ENCODE data around the gene JMJD6. TPM values are rescaled to one million over a fixed set of nuclear protein-coding genes. Genes with fewer than 3 reads are reported as not detected.
"Not testable (repeated sequence)": the region's sequence is repeated elsewhere in the genome, so short reads cannot be mapped to it uniquely, and the experiment has no call there.

JMJD6 gene
- polyA plus RNA-seq, 10 donors, result 19.8 to 24.2 (median 21.3) TPM

- DNase-seq, result no peak
Measured at GRCh38 chr17:76720941-76721340, 5.5 kb downstream of the JMJD6 start.

- no peak for DNase-seq
Measured at GRCh38 chr17:76720211-76720610, 6.2 kb downstream of the JMJD6 start.

DNA sequence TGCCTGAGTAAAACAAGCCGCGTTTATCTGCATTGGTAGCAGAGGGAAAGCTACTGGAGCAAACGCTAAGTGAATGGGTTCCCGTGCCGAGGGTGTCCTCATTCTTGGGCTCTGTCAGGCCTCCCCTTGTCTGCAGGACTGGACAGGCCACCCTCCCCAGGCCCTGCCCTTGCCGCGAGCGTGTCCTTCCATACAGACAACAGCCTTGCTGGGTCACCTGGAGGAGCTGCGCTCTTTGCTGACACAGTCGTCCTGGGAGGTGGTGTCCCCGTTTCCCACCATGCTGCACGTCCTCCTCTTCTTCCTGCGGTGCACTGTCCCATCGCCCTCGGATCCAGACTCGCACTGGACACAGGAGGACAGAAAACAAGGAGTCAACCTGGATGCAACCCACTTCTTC, 7.9 kb downstream of the JMJD6 start:
- DNase-seq, result no peak

- DNase-seq, result no peak
Measured at GRCh38 chr17:76716839-76717215, 9.6 kb downstream of the JMJD6 start.

DNA sequence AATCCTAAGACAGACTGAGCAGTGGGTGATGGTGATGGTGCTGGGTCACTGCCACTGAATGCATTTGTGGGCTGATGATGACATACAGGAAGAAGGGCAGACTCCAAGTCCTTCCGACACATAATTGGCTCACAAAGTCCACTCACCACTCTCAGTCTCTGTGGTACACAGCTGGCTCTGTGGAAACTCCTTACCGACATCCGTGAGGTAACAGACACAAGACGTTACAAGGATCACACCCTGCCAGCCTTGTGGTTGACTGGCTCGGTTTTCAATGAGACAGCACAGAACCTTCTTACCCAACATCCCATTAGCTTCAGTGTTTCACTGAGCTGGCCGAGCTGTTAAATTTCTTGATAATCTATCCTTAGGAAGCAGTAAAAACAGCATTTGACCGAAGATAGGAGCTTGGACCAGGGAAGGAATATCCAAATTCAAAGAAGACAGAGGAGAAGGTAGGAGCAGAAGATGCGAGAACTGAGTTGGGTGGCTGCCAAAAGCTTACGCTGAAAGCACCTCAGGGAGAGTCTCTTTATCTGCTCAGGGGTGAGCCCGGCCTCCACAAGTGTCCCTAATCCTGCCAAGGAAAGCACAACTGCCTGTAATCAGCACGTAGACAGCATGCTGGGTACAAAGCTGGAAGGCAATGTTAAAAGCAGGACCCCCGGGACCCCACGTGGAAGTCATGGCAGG, 10.1 kb downstream of the JMJD6 start:
- peak in 1 of 3 donors; percentile 90 for DNase-seq

- no peak for DNase-seq
Measured at GRCh38 chr17:76715496-76715830, 10.9 kb downstream of the JMJD6 start.

- DNase-seq, result peak in 2 of 3 donors; percentile 74 to 75
Measured at GRCh38 chr17:76714822-76715495, 11.4 kb downstream of the JMJD6 start.

DNA sequence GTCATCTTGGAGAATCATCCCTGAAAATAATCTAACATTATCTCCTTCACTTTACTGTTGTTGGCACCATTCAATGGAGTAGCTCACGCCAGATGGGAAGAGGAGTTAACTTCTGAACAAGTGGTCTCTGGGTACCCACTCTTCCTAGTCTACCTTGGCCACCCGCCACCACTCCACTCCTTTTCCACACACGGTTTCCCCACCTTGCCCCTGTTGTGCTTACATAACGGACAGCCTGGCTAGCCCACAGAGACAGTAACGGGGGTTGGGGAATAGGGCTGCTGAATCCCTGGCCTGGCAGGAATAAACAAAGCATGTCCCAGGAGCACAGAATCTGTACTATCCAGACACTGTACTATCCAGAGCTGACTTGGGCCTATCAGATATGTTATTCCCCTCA, 12.1 kb downstream of the JMJD6 start:
- no peak for DNase-seq

DNA sequence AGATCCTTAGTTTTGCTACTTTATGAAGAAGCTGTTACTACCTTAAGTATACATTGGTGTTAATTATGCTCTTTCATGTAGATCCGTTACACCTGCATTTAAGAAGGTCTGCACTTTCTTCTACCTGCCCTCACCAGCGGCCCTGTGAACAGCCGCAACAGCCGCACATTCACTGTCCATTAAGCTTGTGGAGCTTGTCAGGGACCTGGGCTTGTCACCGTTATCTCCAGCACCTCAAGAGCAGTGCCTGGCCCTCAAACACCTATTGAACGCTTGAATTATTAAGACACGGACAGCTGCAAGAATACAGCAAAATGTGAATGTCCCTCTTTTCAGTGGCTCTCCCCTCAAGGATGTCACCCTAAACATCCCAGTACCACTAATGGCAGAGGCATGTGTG, 12.6 kb downstream of the JMJD6 start:
- no peak for DNase-seq

- not testable (repeated sequence) for DNase-seq
Measured at GRCh38 chr17:76712321-76712720, 14.1 kb downstream of the JMJD6 start.

- peak; percentile 70 to 85 (median 72) for DNase-seq
Measured at GRCh38 chr17:76710863-76711611, 15.4 kb downstream of the JMJD6 start, which contains the start of gene MXRA7. Gene MXRA7 (minus strand): TSS chr17:76710965. CDS start chr17:76710946, 19 bp downstream.

- peak in 1 of 3 donors; percentile 76 for DNase-seq
Measured at GRCh38 chr17:76709951-76710862, 16.2 kb downstream of the JMJD6 start.

DNA sequence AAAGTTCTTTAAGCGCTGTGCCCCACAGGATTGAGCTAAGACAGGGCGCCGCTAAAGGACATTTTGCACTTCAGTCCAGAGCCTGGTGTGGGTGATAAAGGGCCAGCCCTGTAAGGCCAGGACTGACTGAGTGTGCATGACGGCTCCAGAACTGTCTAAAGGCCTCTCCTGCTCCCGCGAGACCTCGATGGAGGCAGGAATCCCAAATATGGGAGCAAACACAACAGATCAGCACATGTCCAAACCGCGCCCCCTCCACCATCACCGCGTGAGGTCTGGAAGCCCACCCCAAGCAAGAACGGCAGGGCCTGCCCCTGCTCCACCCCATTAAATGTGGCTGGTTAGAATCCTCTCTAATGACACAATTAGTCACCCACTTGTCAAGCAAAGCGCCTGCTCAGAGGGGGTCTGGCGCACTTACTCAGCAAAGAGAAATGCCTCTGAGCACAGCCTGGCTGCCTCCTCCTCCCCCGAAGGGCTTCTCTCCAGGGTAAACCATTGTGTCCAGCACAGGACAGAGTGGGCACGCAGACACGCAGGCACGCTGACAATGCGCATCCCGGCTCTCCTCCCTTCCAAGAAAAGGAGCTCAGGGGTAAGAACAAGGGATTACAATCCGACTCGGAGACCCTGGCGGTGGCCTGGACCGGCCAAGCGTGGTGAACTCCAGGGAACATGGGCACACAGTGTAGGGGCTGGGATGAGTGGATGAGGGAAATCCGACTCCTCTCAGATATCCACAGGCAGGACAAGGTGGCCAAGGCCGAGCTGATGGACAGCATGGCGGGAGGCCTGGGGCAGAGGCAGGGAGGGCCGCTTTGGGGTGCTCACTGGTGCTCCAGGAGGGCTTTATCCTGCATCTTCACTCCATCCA, 17.1 kb downstream of the JMJD6 start:
- DNase-seq, result peak; percentile 79 to 97 (median 89)

DNA sequence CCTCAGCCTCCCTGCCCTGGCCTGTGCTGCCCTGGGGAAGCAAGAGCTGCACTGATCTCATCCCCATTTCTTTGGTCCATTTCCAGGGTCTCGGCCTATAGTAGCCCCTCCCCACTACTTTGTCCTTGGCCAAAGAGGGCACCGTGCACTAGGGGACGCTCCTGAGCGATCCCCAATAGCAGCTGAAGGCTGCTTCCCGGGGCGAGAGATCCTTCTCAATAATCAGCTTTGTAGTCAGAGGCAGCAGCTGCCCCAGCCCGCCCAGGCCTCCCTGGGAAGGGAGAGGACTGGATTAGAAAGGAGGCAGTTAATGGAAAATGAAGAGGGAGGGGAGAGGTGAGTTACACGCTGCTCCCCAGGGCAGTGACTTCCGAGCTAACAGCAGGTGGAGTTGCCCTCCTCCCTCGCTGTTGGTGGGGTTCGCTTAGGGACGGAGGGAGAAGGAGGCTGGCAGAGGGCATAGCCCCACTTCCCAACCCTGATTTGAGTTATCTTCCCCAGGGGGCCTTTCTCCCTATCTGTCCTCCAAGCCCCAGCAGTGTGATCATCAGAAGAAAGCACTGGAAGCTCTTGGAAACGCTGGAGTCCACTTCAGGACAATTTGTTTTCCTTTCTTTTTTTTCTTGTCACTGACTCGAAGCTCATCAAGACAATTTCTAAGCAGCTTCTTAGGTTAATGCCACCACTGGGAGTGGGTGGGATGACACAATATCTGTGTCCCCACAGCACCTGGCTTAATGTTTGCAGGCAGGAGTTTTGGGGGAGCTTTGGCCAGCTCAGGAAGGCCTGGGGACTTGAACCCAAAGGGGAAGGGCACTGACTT, 18.2 kb downstream of the JMJD6 start:
- peak in 2 of 3 donors; percentile 63 to 81 for DNase-seq

GRCh38 chr17:76706817-76707216, 19.6 kb downstream of the JMJD6 start:
- DNase-seq, result no peak

GRCh38 chr17:76704805-76705204, 21.6 kb downstream of the JMJD6 start:
- no peak for DNase-seq

- DNase-seq, result no peak
Measured at GRCh38 chr17:76702941-76703637, 23.3 kb downstream of the JMJD6 start.

- no peak for DNase-seq
Measured at GRCh38 chr17:76702076-76702475, 24.3 kb downstream of the JMJD6 start.

DNA sequence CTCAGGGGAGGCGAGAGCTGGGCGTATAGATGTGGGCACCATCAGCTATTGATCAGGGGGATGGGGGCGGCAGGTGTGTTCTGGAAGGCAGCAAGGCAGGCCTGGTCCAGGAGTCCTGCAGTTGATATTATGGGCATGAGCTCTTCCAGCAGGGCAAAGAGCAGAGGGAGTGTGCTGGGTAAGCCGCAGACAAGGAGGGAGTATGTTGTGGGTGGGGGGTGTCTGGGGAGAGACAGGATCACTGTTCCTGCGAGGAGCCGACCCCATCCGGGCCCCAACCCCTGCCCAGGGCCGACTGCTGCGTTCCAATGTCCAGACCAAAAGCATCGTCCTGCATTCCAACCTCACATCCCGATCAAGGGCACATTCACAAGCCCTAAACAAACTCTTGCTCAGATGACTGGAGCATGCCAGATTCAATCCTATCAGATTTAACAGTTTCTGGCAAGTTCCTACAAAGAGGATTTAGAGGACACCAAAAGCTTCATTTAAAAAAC, 24.9 kb downstream of the JMJD6 start:
- no peak for DNase-seq
